Gastrocnemius medialis (tissue), 4 donors: Measurements from ENCODE around the gene STKLD1.

Experiments used
- POLR2A ChIP-seq, 2 donors: fragments of 450-650 bp; IDR thresholded peaks; one replicate each; pipeline ENCODE4 v1.6.1; 2017; ENCODE audit warnings: antibody characterized with exemption in 2 of 2, mild to moderate bottlenecking in 2 of 2, moderate library complexity in 2 of 2
- TF ChIP-seq, protein P1 (sequence below), 5 experiments: fragments of 450-650 bp in 3 of 5; fragments of 200-600 bp in 2 of 5; sonication (generic) in 2 of 5; IDR thresholded peaks in 4 of 5; conservative IDR thresholded peaks in 1 of 5; 1 replicate in 4 of 5; 2 replicates in 1 of 5; pipeline ENCODE4 v1.5.1; 2016 to 2019; ENCODE audit warnings: antibody characterized with exemption in 5 of 5, mild to moderate bottlenecking in 3 of 5, moderate library complexity in 3 of 5

DNA sequence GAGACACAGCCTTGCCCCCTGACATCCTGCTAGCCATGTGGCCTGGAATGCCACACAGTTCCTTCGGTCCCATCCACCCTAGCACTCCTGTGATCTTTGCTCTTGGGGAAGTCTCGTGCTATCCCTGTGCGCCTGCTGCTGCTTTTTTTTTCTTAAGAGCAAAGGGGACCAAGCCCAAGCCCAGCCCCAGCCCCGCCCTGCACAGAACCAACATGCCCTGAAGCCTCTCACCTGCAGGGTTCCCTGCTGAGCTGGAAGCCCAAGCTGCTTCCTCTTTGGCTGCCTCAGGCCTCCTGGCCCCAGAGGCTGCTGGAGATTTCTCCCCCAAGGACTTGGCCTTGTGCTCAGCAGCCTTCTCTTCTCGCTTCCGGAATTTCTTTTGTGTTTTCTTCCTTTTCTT lies 42.0 kb upstream of the STKLD1 start:
- TF ChIP-seq, protein P1, sequence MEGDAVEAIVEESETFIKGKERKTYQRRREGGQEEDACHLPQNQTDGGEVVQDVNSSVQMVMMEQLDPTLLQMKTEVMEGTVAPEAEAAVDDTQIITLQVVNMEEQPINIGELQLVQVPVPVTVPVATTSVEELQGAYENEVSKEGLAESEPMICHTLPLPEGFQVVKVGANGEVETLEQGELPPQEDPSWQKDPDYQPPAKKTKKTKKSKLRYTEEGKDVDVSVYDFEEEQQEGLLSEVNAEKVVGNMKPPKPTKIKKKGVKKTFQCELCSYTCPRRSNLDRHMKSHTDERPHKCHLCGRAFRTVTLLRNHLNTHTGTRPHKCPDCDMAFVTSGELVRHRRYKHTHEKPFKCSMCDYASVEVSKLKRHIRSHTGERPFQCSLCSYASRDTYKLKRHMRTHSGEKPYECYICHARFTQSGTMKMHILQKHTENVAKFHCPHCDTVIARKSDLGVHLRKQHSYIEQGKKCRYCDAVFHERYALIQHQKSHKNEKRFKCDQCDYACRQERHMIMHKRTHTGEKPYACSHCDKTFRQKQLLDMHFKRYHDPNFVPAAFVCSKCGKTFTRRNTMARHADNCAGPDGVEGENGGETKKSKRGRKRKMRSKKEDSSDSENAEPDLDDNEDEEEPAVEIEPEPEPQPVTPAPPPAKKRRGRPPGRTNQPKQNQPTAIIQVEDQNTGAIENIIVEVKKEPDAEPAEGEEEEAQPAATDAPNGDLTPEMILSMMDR (IDR thresholded peaks at IDR 0.05 in 4 of 5, conservative IDR thresholded peaks at IDR 0.05 in 1 of 5): no peak
- no peak for TF ChIP-seq POLR2A (IDR thresholded peaks at IDR 0.05)
